Measurements from ENCODE around the gene FAM47E. TPM values are rescaled to one million over a fixed set of nuclear protein-coding genes. Genes with fewer than 3 reads are reported as not detected.

The FAM47E gene
- total RNA-seq, 4 donors from 2014 or later = 0.56 to 6.8 (median 3.8) TPM

- DNase-seq (no peak), ATAC-seq (no peak)
- in situ Hi-C loops (cut with MboI; ENCODE audit: low sequenced_read_pairs in 4 of 4) (loop anchor here in 1 of 4 donors (25.0 kb wide), 1 partner anchor 254 kb away; no protein-coding TSS in a partner anchor), intact Hi-C loops (cut with DNase I; ENCODE audit: low total_unique reads) (loop anchor here (10.0 kb wide), 1 partner anchor 247 kb away; no protein-coding TSS in a partner anchor)
- Histone ChIP-seq H3K36me3 (no peaks in the 10 kb centered on the region), H3K4me3 (no peak overlapping the region), H3K9me3 (no peaks in the 10 kb centered on the region), H3K27ac (no peak overlapping the region), H3K4me1 (no peaks in the 10 kb centered on the region), H3K27me3 (no peaks in the 10 kb centered on the region)
- no peak for TF ChIP-seq CTCF (IDR thresholded peaks at IDR 0.05 in 4 of 5, conservative IDR thresholded peaks at IDR 0.05 in 1 of 5)
- no peak for TF ChIP-seq POLR2A (IDR thresholded peaks at IDR 0.05)
Measured at GRCh38 chr4:76257824-76258223, 6.3 kb downstream of the FAM47E start.

GRCh38 chr4:76260571-76260970 lies 9.1 kb downstream of the FAM47E start:
- TF ChIP-seq POLR2A (IDR thresholded peaks at IDR 0.05) = no peak
- no peak for TF ChIP-seq CTCF (IDR thresholded peaks at IDR 0.05 in 4 of 5, conservative IDR thresholded peaks at IDR 0.05 in 1 of 5)
- Histone ChIP-seq H3K36me3 (no peaks in the 10 kb centered on the region), H3K27me3 (no peaks in the 10 kb centered on the region), H3K27ac (no peak overlapping the region), H3K9me3 (no peaks in the 10 kb centered on the region), H3K4me3 (no peak overlapping the region), H3K4me1 (no peaks in the 10 kb centered on the region)
- intact Hi-C loops (cut with DNase I; ENCODE audit: low total_unique reads) = no loop called here
- ATAC-seq (no peak), DNase-seq (no peak)
- in situ Hi-C loops (cut with MboI; ENCODE audit: low sequenced_read_pairs in 4 of 4) = loop anchor here in 1 of 4 donors (25.0 kb wide), 1 partner anchor 252 kb away; no protein-coding TSS in a partner anchor

GRCh38 chr4:76265631-76266218 lies 14.2 kb downstream of the FAM47E start:
- DNase-seq = no peak
- no peaks in the 10 kb centered on the region for H3K27me3 ChIP-seq
- no peaks in the 10 kb centered on the region for H3K36me3 ChIP-seq
- H3K4me1 ChIP-seq = no peaks in the 10 kb centered on the region
- H3K9me3 ChIP-seq = no peaks in the 10 kb centered on the region
- H3K27ac ChIP-seq = no peak overlapping the region
- no peak overlapping the region for H3K4me3 ChIP-seq
- ATAC-seq = no peak
- no peak for TF ChIP-seq POLR2A (IDR thresholded peaks at IDR 0.05)
- no peak for TF ChIP-seq CTCF (IDR thresholded peaks at IDR 0.05 in 4 of 5, conservative IDR thresholded peaks at IDR 0.05 in 1 of 5)
- intact Hi-C loops (cut with DNase I; ENCODE audit: low total_unique reads) (no loop called here), in situ Hi-C loops (cut with MboI; ENCODE audit: low sequenced_read_pairs in 4 of 4) (loop anchor here in 1 of 4 donors (25.0 kb wide), 1 partner anchor 247 kb away; no protein-coding TSS in a partner anchor)

DNA sequence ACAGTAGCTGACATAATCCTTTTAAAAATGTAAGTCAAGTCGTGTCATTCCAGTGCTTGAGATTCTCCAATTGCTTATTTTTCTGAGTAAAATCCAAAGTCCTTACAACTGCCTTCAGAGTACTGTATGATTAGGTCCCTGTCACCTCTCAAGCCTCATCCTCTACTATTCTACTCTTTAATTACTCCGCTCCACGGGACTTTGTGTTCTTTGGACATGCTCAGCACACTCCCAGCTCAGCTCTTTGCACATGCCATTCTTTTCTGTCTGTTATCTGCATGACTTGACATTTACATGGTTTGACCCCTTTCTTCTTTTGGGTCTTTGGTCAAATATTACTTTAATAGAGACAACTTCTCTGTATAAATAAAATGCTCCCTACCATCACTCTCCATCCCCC lies 15.1 kb downstream of the FAM47E start:
- Histone ChIP-seq H3K27ac (no peak overlapping the region), H3K4me3 (no peak overlapping the region), H3K9me3 (no peaks in the 10 kb centered on the region), H3K4me1 (no peaks in the 10 kb centered on the region), H3K27me3 (no peaks in the 10 kb centered on the region), H3K36me3 (no peaks in the 10 kb centered on the region)
- ATAC-seq (no peak), DNase-seq (no peak)
- intact Hi-C loops (cut with DNase I; ENCODE audit: low total_unique reads) (no loop called here), in situ Hi-C loops (cut with MboI; ENCODE audit: low sequenced_read_pairs in 4 of 4) (loop anchor here in 1 of 4 donors (25.0 kb wide), 1 partner anchor 246 kb away; no protein-coding TSS in a partner anchor)
- no peak for TF ChIP-seq POLR2A (IDR thresholded peaks at IDR 0.05)
- no peak for TF ChIP-seq CTCF (IDR thresholded peaks at IDR 0.05 in 4 of 5, conservative IDR thresholded peaks at IDR 0.05 in 1 of 5)

All from gastrocnemius medialis (tissue), 4 donors.